Thoracic aorta (tissue), 2 donors: ENCODE data around the gene SPCS1. TPM values are rescaled to one million over a fixed set of nuclear protein-coding genes. Genes with fewer than 3 reads are reported as not detected.
A peak's percentile ranks its signal among the peaks of the same experiment; 100 is the strongest.

Source experiments
- ATAC-seq: fragments of 150-250 bp; one replicate; pipeline ENCODE4 v1.8.0; 2017; ENCODE audit warnings: low read depth; ENCODE audit not compliant: insufficient number of reproducible peaks, low FRiP score
- DNase-seq: peaks from one replicate; pipeline ENCODE4 v3.0.0-alpha.2; 2020; ENCODE audit warnings: low spot score
- H3K27ac ChIP-seq, 2 donors: fragments of 200-600 bp; sonication (generic); 1 replicate in 1 of 2; 2 replicates in 1 of 2; pipeline ENCODE4 v1.5.1; 2016; ENCODE audit warnings: mild to moderate bottlenecking in 2 of 2, moderate library complexity in 2 of 2
- H3K27me3 ChIP-seq: fragments of 200-600 bp; sonication (generic); replicated peaks from 2 replicates; pipeline ENCODE4 v1.6.0; 2016; ENCODE audit warnings: mild to moderate bottlenecking; ENCODE audit not compliant: insufficient read depth
- H3K36me3 ChIP-seq: fragments of 200-600 bp; sonication (generic); one replicate; pipeline ENCODE4 v1.5.1; 2016
- H3K4me1 ChIP-seq, 2 donors: fragments of 200-600 bp; sonication (generic); 1 replicate in 1 of 2; 2 replicates in 1 of 2; pipeline versions ENCODE4 v1.5.1 to v1.6.0; 2016; ENCODE audit warnings: low read depth in 2 of 2, mild to moderate bottlenecking in 1 of 2; ENCODE audit not compliant: control insufficient read depth in 1 of 2
- H3K4me3 ChIP-seq: fragments of 200-600 bp; sonication (generic); 2 replicates; pipeline ENCODE4 v1.5.1; 2016; ENCODE audit warnings: mild to moderate bottlenecking
- H3K9me3 ChIP-seq: fragments of 200-600 bp; sonication (generic); 2 replicates; pipeline ENCODE4 v1.5.1; 2016
- CTCF ChIP-seq: fragments of 200-600 bp; sonication (generic); IDR thresholded peaks from one replicate; pipeline ENCODE4 v1.5.1; 2019; ENCODE audit warnings: antibody characterized with exemption
- total RNA-seq, 2 donors: library from RNA; depleted of rRNA; stranded (reverse); fragments of >200 nt; gene quantifications; one replicate each; pipeline versions ENCODE4 v1.1.0 to v1.2.3, GENCODE V29; 2016

The SPCS1 gene
- total RNA-seq, 2 donors from 2014 or later = 99.9 to 133 TPM

- DNase-seq (no peak), ATAC-seq (no peak)
- Histone ChIP-seq H3K27me3 (no peaks in the 10 kb centered on the region), H3K36me3 (peaks cover 26% of the 10 kb centered on the region), H3K27ac (no peak overlapping the region), H3K9me3 (peaks cover 4% of the 10 kb centered on the region), H3K4me3 (no peak overlapping the region), H3K4me1 (no peaks in the 10 kb centered on the region)
- no peak for TF ChIP-seq CTCF
Measured at GRCh38 chr3:52730681-52731080, 24.8 kb downstream of the SPCS1 start.

- DNase-seq = no peak
- Histone ChIP-seq H3K27ac (no peak overlapping the region), H3K4me3 (no peak overlapping the region), H3K36me3 (peaks cover 27% of the 10 kb centered on the region), H3K27me3 (no peaks in the 10 kb centered on the region), H3K9me3 (peaks cover 4% of the 10 kb centered on the region), H3K4me1 (no peaks in the 10 kb centered on the region)
- ATAC-seq = no peak
- no peak for TF ChIP-seq CTCF
Measured at GRCh38 chr3:52731590-52731989, 25.7 kb downstream of the SPCS1 start.

GRCh38 chr3:52733256-52733891, 27.5 kb downstream of the SPCS1 start:
- Histone ChIP-seq H3K27me3 (no peaks in the 10 kb centered on the region), H3K4me3 (no peak overlapping the region), H3K4me1 (no peaks in the 10 kb centered on the region), H3K27ac (no peak overlapping the region), H3K9me3 (peaks cover 4% of the 10 kb centered on the region), H3K36me3 (peaks cover 27% of the 10 kb centered on the region)
- DNase-seq = no peak
- no peak for TF ChIP-seq CTCF
- ATAC-seq = no peak

- no peak for TF ChIP-seq CTCF
- ATAC-seq = no peak
- DNase-seq = no peak
- no peak overlapping the region for H3K4me3 ChIP-seq
- H3K27me3 ChIP-seq = no peaks in the 10 kb centered on the region
- no peaks in the 10 kb centered on the region for H3K4me1 ChIP-seq
- H3K9me3 ChIP-seq = no peaks in the 10 kb centered on the region
- H3K27ac ChIP-seq = no peak overlapping the region
- H3K36me3 ChIP-seq = peaks cover 24% of the 10 kb centered on the region
Measured at GRCh38 chr3:52739730-52740129, 33.8 kb downstream of the SPCS1 start.

- Histone ChIP-seq H3K9me3 (no peaks in the 10 kb centered on the region), H3K27me3 (no peaks in the 10 kb centered on the region), H3K36me3 (peaks cover 35% of the 10 kb centered on the region), H3K27ac (no peak overlapping the region), H3K4me1 (no peaks in the 10 kb centered on the region), H3K4me3 (no peak overlapping the region)
- no peak for ATAC-seq
- DNase-seq = no peak
- TF ChIP-seq CTCF = peak; percentile 51
Measured at GRCh38 chr3:52742418-52743041, 36.6 kb downstream of the SPCS1 start.
